ENCODE measurements around the gene RINL. TPM values are rescaled to one million over a fixed set of nuclear protein-coding genes. Genes with fewer than 3 reads are reported as not detected.

RINL gene
- total RNA-seq, 1 donor from 2014 or later: 2.7 TPM

DNA sequence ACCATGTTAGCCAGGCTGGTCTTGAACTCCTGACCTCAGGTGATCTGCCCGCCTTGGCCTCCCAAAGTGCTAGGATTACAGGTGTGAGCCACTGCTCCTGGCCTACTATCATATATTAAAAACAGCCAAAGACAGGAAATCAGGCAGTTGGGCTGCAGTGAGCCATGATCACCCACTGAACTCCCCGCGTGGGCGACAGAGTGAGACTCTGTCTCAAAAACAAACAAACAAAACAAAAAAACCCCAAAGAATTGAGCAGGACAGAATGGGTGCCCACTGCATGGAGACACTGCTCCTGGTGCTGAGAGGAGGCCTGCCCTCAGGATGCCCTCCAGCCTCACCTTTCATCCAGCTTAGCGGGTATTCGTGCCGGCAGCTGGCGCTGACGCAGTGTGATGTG is 5.2 kb upstream of the RINL start:
- Mint-ChIP-seq H3K27ac (ENCODE audit: unreplicated experiment) (no peak overlapping the region), H3K27me3 (ENCODE audit: unreplicated experiment) (no peaks in the 10 kb centered on the region), H3K4me1 (ENCODE audit: low read depth, unreplicated experiment) (peaks cover 6% of the 10 kb centered on the region), H3K36me3 (ENCODE audit: unreplicated experiment) (no peaks in the 10 kb centered on the region), H3K4me3 (ENCODE audit: unreplicated experiment) (no peak overlapping the region), H3K9me3 (ENCODE audit: unreplicated experiment) (no peaks in the 10 kb centered on the region)
- TF ChIP-seq, protein P1, sequence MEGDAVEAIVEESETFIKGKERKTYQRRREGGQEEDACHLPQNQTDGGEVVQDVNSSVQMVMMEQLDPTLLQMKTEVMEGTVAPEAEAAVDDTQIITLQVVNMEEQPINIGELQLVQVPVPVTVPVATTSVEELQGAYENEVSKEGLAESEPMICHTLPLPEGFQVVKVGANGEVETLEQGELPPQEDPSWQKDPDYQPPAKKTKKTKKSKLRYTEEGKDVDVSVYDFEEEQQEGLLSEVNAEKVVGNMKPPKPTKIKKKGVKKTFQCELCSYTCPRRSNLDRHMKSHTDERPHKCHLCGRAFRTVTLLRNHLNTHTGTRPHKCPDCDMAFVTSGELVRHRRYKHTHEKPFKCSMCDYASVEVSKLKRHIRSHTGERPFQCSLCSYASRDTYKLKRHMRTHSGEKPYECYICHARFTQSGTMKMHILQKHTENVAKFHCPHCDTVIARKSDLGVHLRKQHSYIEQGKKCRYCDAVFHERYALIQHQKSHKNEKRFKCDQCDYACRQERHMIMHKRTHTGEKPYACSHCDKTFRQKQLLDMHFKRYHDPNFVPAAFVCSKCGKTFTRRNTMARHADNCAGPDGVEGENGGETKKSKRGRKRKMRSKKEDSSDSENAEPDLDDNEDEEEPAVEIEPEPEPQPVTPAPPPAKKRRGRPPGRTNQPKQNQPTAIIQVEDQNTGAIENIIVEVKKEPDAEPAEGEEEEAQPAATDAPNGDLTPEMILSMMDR (IDR thresholded peaks at IDR 0.05; ENCODE audit: partially characterized antibody, unreplicated experiment): no peak
- no peak for DNase-seq

DNA sequence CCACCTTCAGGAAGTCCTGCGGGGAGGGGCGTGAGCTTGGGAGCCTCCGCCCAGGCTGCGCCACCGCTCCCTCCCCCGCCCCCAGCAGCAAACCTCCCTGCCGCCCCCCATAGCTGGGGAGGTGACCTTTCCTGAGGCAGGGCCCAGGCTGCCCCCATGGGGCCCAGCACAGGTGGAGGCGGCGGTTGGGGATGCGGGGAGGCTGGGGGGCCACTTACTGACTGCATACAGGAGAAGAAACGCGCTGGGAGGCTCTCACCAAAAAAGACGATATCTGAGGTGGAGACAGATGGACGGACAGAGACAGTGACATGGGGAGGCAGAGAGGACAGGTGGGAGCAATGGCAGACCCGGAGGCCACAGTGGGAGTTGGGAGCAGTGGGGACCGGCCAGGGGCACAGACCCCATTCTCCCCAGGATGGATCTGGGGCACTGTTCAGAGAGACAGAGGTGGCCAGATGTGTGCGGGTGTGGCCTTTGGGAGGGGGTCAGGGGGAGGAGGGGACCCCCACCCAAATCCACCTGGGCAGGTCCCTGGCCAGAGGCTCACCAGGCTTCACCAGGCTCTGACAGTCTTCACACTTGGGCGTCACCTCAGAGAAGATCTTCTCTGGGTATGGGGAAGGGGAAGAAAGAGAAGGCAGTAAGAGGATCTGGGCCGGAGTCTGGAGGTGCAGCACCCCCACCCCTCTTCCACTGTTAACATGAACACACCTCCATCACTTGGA is 3.0 kb upstream of the RINL start:
- Mint-ChIP-seq H3K9me3 (ENCODE audit: unreplicated experiment) (peaks cover 3% of the 10 kb centered on the region), H3K36me3 (ENCODE audit: unreplicated experiment) (no peaks in the 10 kb centered on the region), H3K4me1 (ENCODE audit: low read depth, unreplicated experiment) (peaks cover 18% of the 10 kb centered on the region), H3K27me3 (ENCODE audit: unreplicated experiment) (no peaks in the 10 kb centered on the region), H3K27ac (ENCODE audit: unreplicated experiment) (no peak overlapping the region), H3K4me3 (ENCODE audit: unreplicated experiment) (no peak overlapping the region)
- DNase-seq: no peak
- TF ChIP-seq, protein P1 (IDR thresholded peaks at IDR 0.05; ENCODE audit: partially characterized antibody, unreplicated experiment): no peak

DNA sequence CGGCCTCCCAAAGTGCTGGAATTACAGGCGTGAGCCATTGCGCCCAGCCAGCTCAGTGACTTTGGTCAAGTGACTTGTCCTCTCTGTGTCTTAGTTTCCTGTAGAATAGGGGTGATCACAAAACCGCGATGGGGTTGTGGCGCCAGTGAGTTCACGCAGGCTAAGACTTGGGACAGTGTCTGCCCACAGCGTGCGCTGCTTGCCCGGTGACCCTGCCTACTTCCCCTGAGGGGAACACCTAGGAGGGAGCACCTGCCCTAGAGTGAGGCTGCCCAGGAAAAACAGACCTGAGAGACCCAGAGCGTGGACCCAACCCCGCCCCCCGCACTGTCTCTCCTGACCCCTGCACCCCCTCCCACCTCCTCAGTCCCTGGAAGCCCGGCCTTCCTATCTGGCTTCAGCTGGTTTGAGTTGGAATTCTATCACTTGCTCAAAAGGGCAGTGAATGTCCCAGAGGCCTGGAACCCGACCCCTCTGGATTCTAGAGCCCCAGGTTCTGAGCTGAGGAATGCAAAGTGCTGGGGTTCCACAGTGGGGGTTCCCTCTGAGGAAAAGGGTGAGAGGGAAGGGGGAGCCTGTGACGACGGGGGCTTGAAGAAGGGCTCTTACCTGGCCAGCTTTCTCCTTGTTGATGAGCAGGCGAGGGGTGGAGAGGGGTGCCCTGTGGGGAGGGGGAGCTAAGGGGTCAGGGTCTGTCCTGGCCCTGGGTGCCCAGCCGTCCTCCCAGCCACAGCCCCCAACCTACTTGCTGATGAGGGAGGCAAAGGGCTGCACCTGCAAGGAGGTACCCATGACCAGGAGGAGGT is 2.2 kb upstream of the RINL start:
- Mint-ChIP-seq H3K9me3 (ENCODE audit: unreplicated experiment) (peaks cover 3% of the 10 kb centered on the region), H3K27me3 (ENCODE audit: unreplicated experiment) (no peaks in the 10 kb centered on the region), H3K36me3 (ENCODE audit: unreplicated experiment) (no peaks in the 10 kb centered on the region), H3K27ac (ENCODE audit: unreplicated experiment) (no peak overlapping the region), H3K4me3 (ENCODE audit: unreplicated experiment) (no peak overlapping the region), H3K4me1 (ENCODE audit: low read depth, unreplicated experiment) (peaks cover 18% of the 10 kb centered on the region)
- no peak for DNase-seq
- TF ChIP-seq, protein P1 (IDR thresholded peaks at IDR 0.05; ENCODE audit: partially characterized antibody, unreplicated experiment): no peak

DNA sequence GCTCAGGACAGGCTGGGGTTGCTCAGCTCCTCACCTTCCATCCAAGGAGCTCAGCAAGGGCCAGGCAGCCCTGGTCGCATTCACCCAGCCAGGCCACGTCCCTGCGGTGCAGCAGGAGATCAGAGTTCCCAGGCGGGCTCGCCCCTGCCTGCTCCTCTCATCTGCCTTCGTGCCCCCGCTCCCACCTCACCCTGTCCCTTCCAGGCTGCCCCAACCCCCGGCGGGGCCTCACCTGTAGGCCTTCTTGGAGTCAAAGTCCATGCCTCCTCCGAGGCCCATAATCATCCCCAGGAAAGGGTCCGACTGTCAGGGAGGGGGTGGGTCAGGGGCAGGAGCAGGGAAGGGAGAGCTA is 1.3 kb upstream of the RINL start:
- H3K27me3 Mint-ChIP-seq (ENCODE audit: unreplicated experiment): no peaks in the 10 kb centered on the region
- H3K4me1 Mint-ChIP-seq (ENCODE audit: low read depth, unreplicated experiment): peaks cover 18% of the 10 kb centered on the region
- H3K27ac Mint-ChIP-seq (ENCODE audit: unreplicated experiment): no peak overlapping the region
- TF ChIP-seq, protein P1 (IDR thresholded peaks at IDR 0.05; ENCODE audit: partially characterized antibody, unreplicated experiment): no peak
- no peak for DNase-seq
- H3K36me3 Mint-ChIP-seq (ENCODE audit: unreplicated experiment): no peaks in the 10 kb centered on the region
- H3K4me3 Mint-ChIP-seq (ENCODE audit: unreplicated experiment): no peak overlapping the region
- H3K9me3 Mint-ChIP-seq (ENCODE audit: unreplicated experiment): peaks cover 3% of the 10 kb centered on the region

Data from glutamatergic neuron (in vitro differentiated cells).